H1 (cell line): ENCODE data around the gene KCNG3. TPM values are rescaled to one million over a fixed set of nuclear protein-coding genes. Genes with fewer than 3 reads are reported as not detected.

Experiments used
- CTCF ChIA-PET: fragments of 300-600 bp; sonication (Branson Sonifier 250); formaldehyde crosslinking; loops from one replicate; lab custom pipeline; 2021; ENCODE audit not compliant: partially characterized antibody; lab: Charles Lee
- POLR2A ChIA-PET: fragments of 300-600 bp; sonication (Branson Sonifier 250); formaldehyde crosslinking; loops from one replicate; lab custom pipeline; 2021; ENCODE audit warnings: inconsistent platforms; ENCODE audit not compliant: partially characterized antibody; lab: Charles Lee
- DNase-seq, 2 experiments: peaks; one replicate each; pipeline versions ENCODE4 v3.0.0 to v3.0.0-alpha.2; 2010 to 2022; ENCODE audit warnings: low spot score in 2 of 2, low read depth in 1 of 2, mixed read lengths in 1 of 2
- FAIRE-seq: peaks from 2 replicates; lab custom pipeline; 2011; peaks lifted over from hg19 to GRCh38; lab: Jason Lieb, UNC
- H2AFZ ChIP-seq: 2 replicates; pipeline ENCODE4 v1.8.1; 2012; ENCODE audit warnings: low read length, inconsistent platforms
- H2AK5ac ChIP-seq: 2 replicates; pipeline ENCODE4 v1.6.1; 2013; ENCODE audit warnings: low read depth, low read length
- H2BK120ac ChIP-seq: replicated peaks from 2 replicates; pipeline ENCODE3; 2013; ENCODE audit warnings: low read depth, low read length, inconsistent platforms
- H2BK12ac ChIP-seq: 2 replicates; pipeline ENCODE4 v1.6.1; 2013; ENCODE audit warnings: low read depth, low read length
- H2BK15ac ChIP-seq: 2 replicates; pipeline ENCODE4 v1.6.1; 2013; ENCODE audit warnings: low read length
- H2BK20ac ChIP-seq: 2 replicates; pipeline ENCODE4 v1.6.1; 2013; ENCODE audit warnings: low read length
- H2BK5ac ChIP-seq: 2 replicates; pipeline ENCODE4 v1.6.1; 2013; ENCODE audit warnings: low read depth, low read length
- H3K14ac ChIP-seq: 2 replicates; pipeline ENCODE4 v1.6.1; 2013; ENCODE audit warnings: inconsistent platforms; ENCODE audit not compliant: insufficient read length
- H3K18ac ChIP-seq: 2 replicates; pipeline ENCODE4 v1.6.1; 2013; ENCODE audit warnings: low read length; ENCODE audit errors: extremely low read depth
- H3K23ac ChIP-seq: 2 replicates; pipeline ENCODE4 v1.6.1; 2013; ENCODE audit warnings: inconsistent platforms; ENCODE audit not compliant: insufficient read length
- H3K23me2 ChIP-seq: 2 replicates; pipeline ENCODE4 v1.6.1; 2013; ENCODE audit warnings: low read depth, low read length
- H3K27ac ChIP-seq: 2 replicates; pipeline ENCODE4 v1.6.1; 2011; ENCODE audit warnings: low read depth, low read length, inconsistent platforms
- H3K27me3 ChIP-seq, 4 experiments: replicated peaks in 1 of 4; 1 replicate in 1 of 4; 2 replicates in 3 of 4; pipeline versions ENCODE4 v1.6.1 to v1.8.1; 2011 to 2013; ENCODE audit warnings: low read length in 3 of 4, mild to moderate bottlenecking in 3 of 4, inconsistent platforms in 2 of 4, mixed read lengths in 2 of 4, moderate library complexity in 1 of 4; ENCODE audit not compliant: control insufficient read depth in 3 of 4, insufficient read depth in 3 of 4; ENCODE audit errors: extremely low read depth in 1 of 4
- H3K36me3 ChIP-seq, 4 experiments: 2 replicates each; pipeline versions ENCODE4 v1.6.1 to v1.8.1; 2011 to 2013; ENCODE audit warnings: mild to moderate bottlenecking in 4 of 4, low read length in 3 of 4, moderate library complexity in 2 of 4, control low read depth in 1 of 4, inconsistent platforms in 1 of 4; ENCODE audit not compliant: insufficient read depth in 4 of 4, control insufficient read depth in 2 of 4
- H3K4ac ChIP-seq: replicated peaks from 2 replicates; pipeline ENCODE3; 2013; ENCODE audit warnings: low read length, low read depth, mixed read lengths, inconsistent platforms; ENCODE audit not compliant: insufficient read length
- H3K4me1 ChIP-seq, 4 experiments: replicated peaks in 1 of 4; 1 replicate in 1 of 4; 2 replicates in 3 of 4; pipeline versions ENCODE4 v1.6.1 to v1.8.1; 2011 to 2013; ENCODE audit warnings: low read length in 3 of 4, inconsistent platforms in 2 of 4, mixed read lengths in 1 of 4; ENCODE audit not compliant: insufficient read depth in 4 of 4, control insufficient read depth in 3 of 4
- H3K4me2 ChIP-seq, 2 experiments: 2 replicates each; pipeline versions ENCODE4 v1.6.1 to v1.8.1; 2011 to 2013; ENCODE audit warnings: low read depth in 2 of 2, low read length in 2 of 2, control low read depth in 1 of 2, inconsistent platforms in 1 of 2, mild to moderate bottlenecking in 1 of 2; ENCODE audit not compliant: insufficient read depth in 1 of 2
- H3K4me3 ChIP-seq, 4 experiments: fragments of 200-600, 300-600 bp in 1 of 4; sonication (generic), shearing (Covaris generic), sonication (Bioruptor Twin) in 1 of 4; 2 replicates each; pipeline versions ENCODE4 v1.5.1 to v1.8.1; 2011 to 2016; ENCODE audit warnings: low read length in 4 of 4, low read depth in 3 of 4, control low read depth in 2 of 4, inconsistent platforms in 2 of 4, mild to moderate bottlenecking in 2 of 4, mixed read lengths in 1 of 4, moderate library complexity in 1 of 4; ENCODE audit not compliant: insufficient read depth in 2 of 4; ENCODE audit errors: extremely low read depth in 1 of 4
- H3K56ac ChIP-seq: replicated peaks from 2 replicates; pipeline ENCODE3; 2013; ENCODE audit warnings: low read depth, mild to moderate bottlenecking, mixed read lengths, low read length, inconsistent platforms; ENCODE audit not compliant: insufficient read length
- H3K79me1 ChIP-seq: 2 replicates; pipeline ENCODE4 v1.6.1; 2013; ENCODE audit warnings: low read depth, low read length, control low read depth
- H3K79me2 ChIP-seq, 2 experiments: 2 replicates each; pipeline versions ENCODE4 v1.6.1 to v1.8.1; 2012 to 2013; ENCODE audit warnings: low read length in 2 of 2, mild to moderate bottlenecking in 2 of 2, inconsistent platforms in 1 of 2; ENCODE audit not compliant: insufficient read depth in 2 of 2, control insufficient read depth in 1 of 2
- H3K9ac ChIP-seq, 4 experiments: replicated peaks in 1 of 4; 1 replicate in 1 of 4; 2 replicates in 3 of 4; pipeline versions ENCODE4 v1.6.1 to v1.8.1; 2011 to 2013; ENCODE audit warnings: low read depth in 3 of 4, low read length in 3 of 4, control low read depth in 2 of 4, mild to moderate bottlenecking in 2 of 4, moderate library complexity in 2 of 4, inconsistent platforms in 1 of 4; ENCODE audit errors: extremely low read depth in 1 of 4
- H3K9me3 ChIP-seq, 2 experiments: 2 replicates each; pipeline versions ENCODE4 v1.6.1 to v1.8.1; 2012 to 2013; ENCODE audit warnings: mild to moderate bottlenecking in 2 of 2, moderate library complexity in 2 of 2, control low read depth in 1 of 2, inconsistent platforms in 1 of 2, low read depth in 1 of 2, low read length in 1 of 2, mixed read lengths in 1 of 2; ENCODE audit not compliant: insufficient read depth in 2 of 2
- H4K20me1 ChIP-seq, 2 experiments: replicated peaks in 1 of 2; 2 replicates each; pipeline versions ENCODE3 to v1.8.1; 2011 to 2013; ENCODE audit warnings: inconsistent platforms in 2 of 2, low read length in 2 of 2, mild to moderate bottlenecking in 1 of 2; ENCODE audit not compliant: insufficient read depth in 2 of 2, control insufficient read depth in 1 of 2
- H4K5ac ChIP-seq: 2 replicates; pipeline ENCODE4 v1.6.1; 2013; ENCODE audit warnings: low read length, low read depth, mixed read lengths, inconsistent platforms; ENCODE audit not compliant: insufficient read length
- H4K8ac ChIP-seq: 2 replicates; pipeline ENCODE4 v1.8.0; 2013; ENCODE audit warnings: mild to moderate bottlenecking, moderate library complexity, low read length, inconsistent platforms; ENCODE audit not compliant: insufficient read depth; ENCODE audit errors: extremely low read depth
- H4K91ac ChIP-seq: replicated peaks from 2 replicates; pipeline ENCODE3; 2013; ENCODE audit warnings: low read length, mixed read lengths, inconsistent platforms; ENCODE audit not compliant: insufficient read length
- BRCA1 ChIP-seq: IDR thresholded peaks from 2 replicates; pipeline ENCODE4 v1.6.1; 2012; ENCODE audit warnings: low read depth, low read length, improper control_type of control experiment
- CHD2 ChIP-seq: IDR thresholded peaks from 2 replicates; pipeline ENCODE4 v1.6.1; 2012; ENCODE audit warnings: low read length, improper control_type of control experiment
- POLR2A ChIP-seq, 2 experiments: IDR thresholded peaks; 1 replicate in 1 of 2; 2 replicates in 1 of 2; pipeline ENCODE4 v1.6.1; 2011; ENCODE audit warnings: low read depth in 2 of 2, low read length in 2 of 2, mild to moderate bottlenecking in 2 of 2; ENCODE audit errors: control extremely low read depth in 1 of 2
- SIN3A ChIP-seq, 2 experiments: IDR thresholded peaks in 1 of 2; conservative IDR thresholded peaks in 1 of 2; 2 replicates each; pipeline ENCODE4 v1.6.1; 2011 to 2012; ENCODE audit warnings: low read length in 2 of 2, improper control_type of control experiment in 1 of 2, low read depth in 1 of 2, mild to moderate bottlenecking in 1 of 2
- WGBS, 2 experiments: shearing (Covaris generic) in 1 of 2; methylation state at CpG; one replicate each; pipeline versions ENCODE4 v1.1.6 to v1.1.7; 2013 to 2015; ENCODE audit warnings: low lambda C conversion rate in 2 of 2, mixed read lengths in 2 of 2, inconsistent platforms in 1 of 2, low coverage in 1 of 2, missing lambda C conversion rate in 1 of 2; ENCODE audit not compliant: insufficient replicate concordance in 2 of 2, insufficient coverage in 1 of 2, insufficient read length in 1 of 2; ENCODE audit errors: extremely low coverage in 1 of 2, missing lambda C conversion rate in 1 of 2; 5-methylcytosine and 5-hydroxymethylcytosine counted together
- polyA plus RNA-seq, 7 experiments: library from polyadenylated mRNA; depleted of rRNA in 3 of 7; stranded (reverse) in 5 of 7; unstranded in 2 of 7; fragments of >200 nt in 5 of 7; fragments of 200-250 nt in 2 of 7; gene quantifications; 1 replicate in 5 of 7; 2 replicates in 1 of 7; 4 replicates in 1 of 7; pipeline versions ENCODE4 v1.2.1 to v1.2.3, GENCODE V29; 2011 to 2013; ENCODE audit warnings: missing spikeins in 2 of 7, mixed read lengths in 2 of 7
- total RNA-seq: library from RNA; stranded (reverse); fragmentation: NEBNext Ultra II Directional; extraction: Animal tissue kit (Norgen Biotek cat#: 25700); gene quantifications from 2 replicates; pipeline ENCODE4 v1.2.1, GENCODE V29; 2021

Gene KCNG3
- total and polyA plus RNA-seq, 2 of the 8 experiments (the other 6 are each of a cell fraction or from before 2014, with no cell fraction given): 8.1 to 21.3 TPM

GRCh38 chr2:42449163-42450087, 44.4 kb downstream of the KCNG3 start:
- Histone ChIP-seq H4K5ac (no peak overlapping the region), H3K4ac (no peak overlapping the region), H3K9ac (no peak overlapping the region), H3K79me1 (peaks cover 3% of the 10 kb centered on the region; the same call in 1 of the 2 replicates), H3K14ac (no peak overlapping the region), H2BK5ac (no peak overlapping the region), H3K9me3 (no peaks in the 10 kb centered on the region), H2BK20ac (no peak overlapping the region), H3K23ac (no peak overlapping the region), H3K27ac (no peak overlapping the region), H3K27me3 (no peaks in the 10 kb centered on the region), H4K8ac (no peak overlapping the region), H3K18ac (no peak overlapping the region), H4K20me1 (peaks cover 2 to 4% of the 10 kb centered on the region in 2 experiments), H4K91ac (no peak overlapping the region), H3K23me2 (no peaks in the 10 kb centered on the region), H3K4me1 (peaks cover 0 to 3% (median 0%) of the 10 kb centered on the region in 4 experiments; a peak in 1 of 7 replicates), H3K36me3 (peaks cover 0 to 4% (median under 1%) of the 10 kb centered on the region in 4 experiments; a peak in 2 of 8 replicates), H2AFZ (no peak overlapping the region), H3K4me3 (no peak overlapping the region), H3K79me2 (peaks cover 4 to 68% of the 10 kb centered on the region in 2 experiments; a peak in 3 of 4 replicates), H2AK5ac (no peak overlapping the region), H2BK15ac (no peak overlapping the region), H3K4me2 (no peak overlapping the region), H3K56ac (no peak overlapping the region), H2BK12ac (no peak overlapping the region), H2BK120ac (no peak overlapping the region)
- DNase-seq: no peak
- no peak for FAIRE-seq
- CTCF ChIA-PET: interaction anchor here (0.7 to 1.6 kb wide), 2 partner anchors 214 to 345 kb away, joined by 3 to 4 read pairs; no protein-coding TSS in a partner anchor
- POLR2A ChIA-PET: no interaction called here
- WGBS, 2 experiments: 96% methylated on average over 8 of the region's 8 CpGs; no CpG with 5 or more reads in 1 of the 2 experiments
- TF ChIP-seq BRCA1: no peak
- TF ChIP-seq SIN3A (conservative IDR thresholded peaks at IDR 0.05 in 1 of 2, IDR thresholded peaks at IDR 0.05 in 1 of 2; ENCODE audit: low read depth in 1 of 2, low read length in 2 of 2): no peak
- no peak for TF ChIP-seq POLR2A (IDR thresholded peaks at IDR 0.05; ENCODE audit: control extremely low read depth in 1 of 2, low read depth in 2 of 2, low read length in 2 of 2)
- TF ChIP-seq CHD2: no peak
